Mononuclear cell (primary cell): ENCODE results near the gene ITIH5. TPM values are rescaled to one million over a fixed set of nuclear protein-coding genes. Genes with fewer than 3 reads are reported as not detected.

ENCODE experiments used
- H3K27me3 ChIP-seq: 2 replicates; pipeline ENCODE4 v1.6.0; 2011; ENCODE audit warnings: low read length, control low read depth; ENCODE audit not compliant: insufficient read depth
- H3K4me1 ChIP-seq: 2 replicates; pipeline ENCODE4 v1.5.1; 2011; ENCODE audit warnings: mild to moderate bottlenecking, low read length, control low read depth; ENCODE audit not compliant: insufficient read depth
- H3K4me3 ChIP-seq: 2 replicates; pipeline ENCODE4 v1.5.1; 2011; ENCODE audit warnings: mild to moderate bottlenecking, low read length, moderate library complexity
- H3K9me3 ChIP-seq: 2 replicates; pipeline ENCODE4 v1.5.1; 2011; ENCODE audit warnings: low read depth, mild to moderate bottlenecking, control low read depth, low read length
- total RNA-seq: library from RNA; depleted of rRNA; stranded (reverse); fragments of >200 nt; gene quantifications from one replicate; pipeline ENCODE4 v1.2.3, GENCODE V29; 2012

ITIH5 gene
- total RNA-seq, 1 donor = 0.10 TPM

GRCh38 chr10:7563368-7563767 is 103.4 kb downstream of the ITIH5 start:
- no peaks in the 10 kb centered on the region for H3K27me3 ChIP-seq
- H3K4me1 ChIP-seq = no peaks in the 10 kb centered on the region
- H3K9me3 ChIP-seq = no peaks in the 10 kb centered on the region
- H3K4me3 ChIP-seq = no peak overlapping the region

DNA sequence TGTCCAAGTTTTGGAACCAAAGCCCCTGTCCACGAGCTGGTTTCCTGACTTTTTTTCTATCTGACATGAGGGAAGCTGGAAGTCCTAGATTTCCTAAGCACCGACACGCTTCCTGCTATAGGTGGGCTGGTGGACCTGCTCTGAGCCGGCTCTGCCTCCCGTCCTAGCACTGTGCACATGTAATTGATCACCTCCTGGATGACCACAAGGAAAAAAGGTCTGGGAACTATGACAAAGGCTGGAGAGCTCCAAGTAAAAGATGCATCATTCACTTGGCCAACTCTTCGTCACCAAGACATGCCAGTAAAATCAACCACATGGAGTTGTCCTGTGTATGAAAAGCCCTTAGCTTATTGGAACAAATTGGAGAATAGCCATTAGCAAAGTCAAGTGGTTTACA is 104.8 kb downstream of the ITIH5 start:
- H3K9me3 ChIP-seq = no peaks in the 10 kb centered on the region
- no peaks in the 10 kb centered on the region for H3K4me1 ChIP-seq
- H3K4me3 ChIP-seq = no peak overlapping the region
- H3K27me3 ChIP-seq = no peaks in the 10 kb centered on the region

DNA sequence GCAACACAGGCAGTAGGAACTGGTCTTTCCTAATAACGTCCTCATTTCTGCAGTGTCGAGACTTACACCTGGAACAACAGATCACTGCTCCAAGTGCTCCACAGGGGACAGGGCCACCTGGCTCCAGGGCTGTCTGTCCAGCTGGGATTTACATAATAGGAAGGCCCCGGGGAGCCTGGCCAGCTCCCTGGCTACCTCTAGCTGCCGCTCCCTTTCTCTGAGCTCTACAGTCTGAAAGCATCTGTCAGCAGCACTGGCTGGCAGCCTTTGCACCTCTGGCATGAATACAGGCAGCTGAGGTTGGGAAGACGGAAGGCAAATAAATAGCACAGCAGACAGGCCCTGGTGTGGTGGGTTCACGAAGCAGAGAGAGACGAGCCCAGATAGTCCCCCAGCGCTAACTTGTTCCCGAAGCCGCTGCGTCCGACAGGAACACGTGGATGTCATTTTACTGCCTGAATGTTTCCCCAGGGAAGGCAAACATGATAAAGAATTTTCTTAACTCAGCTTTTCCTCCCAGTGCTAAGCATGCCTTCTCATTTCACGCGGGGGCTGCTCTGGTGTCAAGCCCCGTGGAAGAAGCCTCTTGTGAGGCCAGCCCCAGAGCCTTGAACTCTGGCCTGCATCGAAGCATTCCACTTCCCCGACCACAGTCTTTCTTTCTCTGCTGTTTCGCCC is 105.4 kb downstream of the ITIH5 start:
- Histone ChIP-seq H3K4me3 (no peak overlapping the region), H3K4me1 (no peaks in the 10 kb centered on the region), H3K9me3 (no peaks in the 10 kb centered on the region)

GRCh38 chr10:7560519-7560918 is 106.2 kb downstream of the ITIH5 start:
- no peaks in the 10 kb centered on the region for H3K9me3 ChIP-seq
- H3K27me3 ChIP-seq = no peaks in the 10 kb centered on the region
- H3K4me3 ChIP-seq = no peak overlapping the region
- H3K4me1 ChIP-seq = no peaks in the 10 kb centered on the region

More for the DNA sequence above, 105.4 kb downstream of the ITIH5 start:
- no peaks in the 10 kb centered on the region for H3K27me3 ChIP-seq

GRCh38 chr10:7559386-7559785 is 107.4 kb downstream of the ITIH5 start:
- Histone ChIP-seq H3K9me3 (no peaks in the 10 kb centered on the region), H3K27me3 (no peaks in the 10 kb centered on the region), H3K4me3 (no peak overlapping the region), H3K4me1 (no peaks in the 10 kb centered on the region)

GRCh38 chr10:7558036-7558435 is 108.7 kb downstream of the ITIH5 start:
- Histone ChIP-seq H3K4me1 (no peaks in the 10 kb centered on the region), H3K4me3 (no peak overlapping the region), H3K9me3 (no peaks in the 10 kb centered on the region), H3K27me3 (no peaks in the 10 kb centered on the region)

DNA sequence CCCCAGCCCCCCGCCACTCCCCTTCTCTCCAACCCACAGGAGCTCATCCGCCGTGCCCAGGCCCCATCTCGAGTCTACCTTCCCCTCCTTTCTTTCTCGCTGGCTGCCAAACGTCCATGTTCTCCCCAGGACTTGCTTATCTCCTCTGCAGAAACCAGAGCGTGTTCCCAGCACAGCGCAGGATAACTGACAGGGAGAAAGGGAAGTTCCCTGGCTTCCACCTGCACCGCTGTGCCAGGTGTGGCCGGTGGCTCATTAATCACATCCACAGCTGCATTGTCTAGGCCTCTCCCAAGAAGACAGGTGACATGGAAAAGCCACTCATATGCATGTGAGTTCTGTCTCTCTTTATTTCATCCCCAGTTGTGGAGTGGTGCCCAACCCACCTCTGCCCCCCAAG is 113.2 kb downstream of the ITIH5 start:
- Histone ChIP-seq H3K9me3 (no peaks in the 10 kb centered on the region), H3K4me3 (no peak overlapping the region), H3K27me3 (no peaks in the 10 kb centered on the region), H3K4me1 (no peaks in the 10 kb centered on the region)

GRCh38 chr10:7551950-7552716 is 114.6 kb downstream of the ITIH5 start:
- H3K9me3 ChIP-seq = no peaks in the 10 kb centered on the region
- H3K4me3 ChIP-seq = no peak overlapping the region
- H3K27me3 ChIP-seq = no peaks in the 10 kb centered on the region
- no peaks in the 10 kb centered on the region for H3K4me1 ChIP-seq

DNA sequence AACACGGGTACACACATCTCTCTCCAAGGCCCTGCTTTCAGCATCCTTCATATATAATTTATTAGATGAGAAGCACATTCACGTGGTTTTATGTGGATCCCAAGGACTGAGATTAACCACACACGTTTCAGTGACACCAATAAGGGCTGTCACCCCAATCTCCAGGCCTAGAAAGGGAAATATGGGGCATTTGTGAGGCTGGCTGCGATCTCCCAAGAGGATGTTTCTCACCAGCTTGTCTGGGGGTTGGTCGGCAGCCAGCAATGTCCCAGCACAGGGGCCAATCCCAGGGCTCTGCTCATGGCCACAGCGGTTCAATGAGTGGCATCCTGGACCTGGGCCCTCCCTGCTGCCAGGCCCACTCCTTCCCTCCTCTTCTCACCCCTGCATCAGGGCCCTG is 115.5 kb downstream of the ITIH5 start:
- Histone ChIP-seq H3K27me3 (no peaks in the 10 kb centered on the region), H3K9me3 (no peaks in the 10 kb centered on the region), H3K4me3 (no peak overlapping the region), H3K4me1 (no peaks in the 10 kb centered on the region)

DNA sequence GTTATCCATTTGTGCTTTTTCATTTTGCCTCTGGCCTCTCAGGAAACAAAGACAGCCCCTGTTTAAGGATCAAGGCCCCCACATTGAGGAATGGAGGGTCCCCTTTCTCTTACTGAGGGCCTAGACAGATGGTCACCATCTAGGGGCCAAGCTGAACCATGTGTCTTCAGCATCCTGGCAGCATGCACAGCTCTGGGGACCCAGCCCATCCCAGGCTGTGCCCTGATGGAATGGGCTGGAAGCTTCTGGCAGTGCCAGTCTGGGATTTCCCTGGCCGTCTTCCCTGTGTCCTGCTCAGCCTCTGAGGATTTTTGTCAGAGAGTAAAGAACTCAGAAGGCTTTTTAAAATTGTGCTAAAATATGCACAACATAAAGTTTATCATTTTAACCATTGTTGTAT is 116.8 kb downstream of the ITIH5 start:
- Histone ChIP-seq H3K27me3 (no peaks in the 10 kb centered on the region), H3K9me3 (no peaks in the 10 kb centered on the region), H3K4me1 (no peaks in the 10 kb centered on the region), H3K4me3 (no peak overlapping the region)

GRCh38 chr10:7547829-7548228 is 118.9 kb downstream of the ITIH5 start:
- Histone ChIP-seq H3K27me3 (no peaks in the 10 kb centered on the region), H3K4me1 (no peaks in the 10 kb centered on the region), H3K4me3 (no peak overlapping the region), H3K9me3 (no peaks in the 10 kb centered on the region)

DNA sequence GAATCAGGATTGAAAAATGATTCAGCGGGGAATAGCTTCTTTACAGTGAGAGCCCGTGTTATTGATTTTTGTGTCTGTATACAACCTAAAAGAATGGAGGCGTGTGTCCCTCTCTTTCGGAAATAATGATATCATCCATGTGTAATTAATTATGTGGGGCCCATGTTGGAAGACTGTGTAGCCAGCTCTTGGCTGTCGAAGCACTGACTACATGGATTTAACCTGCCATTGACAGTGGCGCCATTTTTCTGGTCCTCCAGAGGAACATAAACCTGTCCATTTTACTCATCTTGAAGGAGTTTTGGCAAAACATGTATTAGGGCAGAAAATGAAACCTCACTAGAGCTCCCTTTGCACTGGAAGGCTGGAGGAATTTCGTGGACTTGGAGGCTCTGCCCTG is 119.6 kb downstream of the ITIH5 start:
- Histone ChIP-seq H3K4me3 (no peak overlapping the region), H3K9me3 (no peaks in the 10 kb centered on the region), H3K4me1 (no peaks in the 10 kb centered on the region), H3K27me3 (no peaks in the 10 kb centered on the region)

DNA sequence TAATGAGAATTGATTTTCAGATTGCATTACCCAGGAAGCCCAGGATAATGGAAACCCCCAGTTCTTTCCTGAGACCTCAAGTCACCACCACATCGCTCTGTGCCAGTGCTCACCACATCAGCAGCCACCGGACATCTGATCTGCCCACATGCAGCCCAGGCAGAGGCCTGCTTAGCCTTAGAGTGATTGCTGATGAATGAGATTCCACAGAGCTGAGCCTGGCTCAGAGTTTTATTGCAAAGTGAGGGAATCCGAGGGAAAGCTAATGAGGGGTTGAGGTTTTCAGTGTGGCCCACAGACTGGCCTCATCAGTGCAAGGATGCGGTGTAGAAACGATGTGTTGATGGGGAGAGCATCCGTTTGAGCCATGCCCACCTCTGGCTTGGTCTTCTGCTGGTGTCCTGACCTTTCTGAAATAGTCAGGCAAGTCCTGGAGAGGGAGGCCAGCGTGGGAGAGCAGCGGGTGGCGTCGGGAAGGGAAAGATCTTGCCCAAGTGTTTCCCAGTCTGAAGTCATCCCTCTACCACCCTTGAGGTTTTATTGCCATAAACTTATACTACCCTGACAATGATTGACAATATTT is 120.3 kb downstream of the ITIH5 start:
- Histone ChIP-seq H3K27me3 (no peaks in the 10 kb centered on the region), H3K4me1 (no peaks in the 10 kb centered on the region), H3K4me3 (no peak overlapping the region), H3K9me3 (no peaks in the 10 kb centered on the region)

- Histone ChIP-seq H3K27me3 (no peaks in the 10 kb centered on the region), H3K4me3 (no peak overlapping the region), H3K9me3 (no peaks in the 10 kb centered on the region), H3K4me1 (no peaks in the 10 kb centered on the region)
These were observed 121.0 kb downstream of the ITIH5 start for GRCh38 chr10:7545792-7546191.

DNA sequence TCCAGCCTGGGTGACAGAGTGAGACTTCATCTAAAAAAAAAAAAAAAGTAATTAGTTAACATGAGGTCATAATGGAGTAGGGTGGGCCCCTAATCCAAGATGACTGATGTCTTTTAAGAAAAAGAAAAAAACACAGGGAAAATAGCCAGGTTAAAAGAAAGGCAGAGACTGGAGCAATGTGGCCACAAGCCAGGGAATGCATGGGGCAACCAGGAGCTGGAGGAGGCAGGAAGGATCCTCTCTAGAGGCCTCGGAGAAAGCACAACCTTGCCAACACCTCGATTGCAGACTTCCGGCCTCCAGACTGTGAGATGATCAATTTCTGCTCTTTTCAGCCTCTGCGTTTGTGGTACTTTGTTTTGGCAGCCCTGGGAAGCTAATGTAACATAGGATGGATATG is 121.5 kb downstream of the ITIH5 start:
- Histone ChIP-seq H3K27me3 (no peaks in the 10 kb centered on the region), H3K4me1 (no peaks in the 10 kb centered on the region), H3K4me3 (no peak overlapping the region), H3K9me3 (no peaks in the 10 kb centered on the region)
